H9 (cell line): ENCODE data around the gene RAP1GDS1. TPM values are rescaled to one million over a fixed set of nuclear protein-coding genes. Genes with fewer than 3 reads are reported as not detected.

Experiments used
- DNase-seq: peaks from one replicate; pipeline ENCODE4 v3.0.0-alpha.2; 2017
- H2AFZ ChIP-seq: one replicate; pipeline ENCODE4 v1.6.1; 2013; ENCODE audit warnings: mild to moderate bottlenecking, low read length, control low read depth, moderate library complexity
- H2AK5ac ChIP-seq: 2 replicates; pipeline ENCODE4 v1.6.1; 2013; ENCODE audit warnings: low read length, control low read depth, mixed read lengths; ENCODE audit not compliant: insufficient read length
- H2BK120ac ChIP-seq: one replicate; pipeline ENCODE4 v1.6.1; 2013; ENCODE audit warnings: low read depth, mild to moderate bottlenecking, low read length, control low read depth, inconsistent platforms; ENCODE audit not compliant: poor library complexity, severe bottlenecking
- H2BK12ac ChIP-seq: 2 replicates; pipeline ENCODE4 v1.6.1; 2013; ENCODE audit warnings: low read length, control low read depth, mixed read lengths, low read depth; ENCODE audit not compliant: insufficient read length
- H2BK15ac ChIP-seq: 2 replicates; pipeline ENCODE4 v1.6.1; 2013; ENCODE audit warnings: low read depth, low read length, control low read depth
- H2BK20ac ChIP-seq: one replicate; pipeline ENCODE4 v1.6.1; 2013; ENCODE audit warnings: low read depth, mild to moderate bottlenecking, low read length, control low read depth, inconsistent platforms; ENCODE audit not compliant: poor library complexity, severe bottlenecking
- H2BK5ac ChIP-seq: 2 replicates; pipeline ENCODE4 v1.6.1; 2013; ENCODE audit warnings: low read length, control low read depth, mixed read lengths; ENCODE audit not compliant: insufficient read length
- H3K14ac ChIP-seq: 2 replicates; pipeline ENCODE4 v1.6.1; 2013; ENCODE audit warnings: low read length, control low read depth; ENCODE audit not compliant: insufficient read depth
- H3K18ac ChIP-seq: 2 replicates; pipeline ENCODE4 v1.6.1; 2013; ENCODE audit warnings: low read depth, mild to moderate bottlenecking, mixed read lengths, low read length, control low read depth; ENCODE audit not compliant: insufficient read length
- H3K23ac ChIP-seq: 2 replicates; pipeline ENCODE4 v1.6.1; 2013; ENCODE audit warnings: low read length, control low read depth, mixed read lengths, low read depth; ENCODE audit not compliant: insufficient read length
- H3K23me2 ChIP-seq: 2 replicates; pipeline ENCODE4 v1.6.1; 2013; ENCODE audit warnings: low read depth, mild to moderate bottlenecking, mixed read lengths, low read length, control low read depth; ENCODE audit not compliant: insufficient read length, poor library complexity, severe bottlenecking
- H3K27ac ChIP-seq: 2 replicates; pipeline ENCODE4 v1.5.1; 2013; ENCODE audit warnings: low read length, control low read depth, mixed read lengths, low read depth; ENCODE audit not compliant: insufficient read length
- H3K27me3 ChIP-seq: 2 replicates; pipeline ENCODE4 v1.6.1; 2013; ENCODE audit warnings: low read length, control low read depth, inconsistent platforms; ENCODE audit not compliant: insufficient read depth
- H3K4ac ChIP-seq: 2 replicates; pipeline ENCODE4 v1.6.1; 2013; ENCODE audit warnings: low read depth, mild to moderate bottlenecking, control low read depth, inconsistent platforms, low read length, moderate library complexity
- H3K4me1 ChIP-seq: 2 replicates; pipeline ENCODE4 v1.6.1; 2013; ENCODE audit warnings: low read length, control low read depth, inconsistent platforms; ENCODE audit not compliant: insufficient read depth
- H3K4me2 ChIP-seq: 2 replicates; pipeline ENCODE4 v1.6.1; 2013; ENCODE audit warnings: low read length, control low read depth, mixed read lengths; ENCODE audit not compliant: insufficient read length, insufficient read depth
- H3K56ac ChIP-seq: 2 replicates; pipeline ENCODE4 v1.6.1; 2013; ENCODE audit warnings: low read depth, mild to moderate bottlenecking, mixed read lengths, low read length, control low read depth; ENCODE audit not compliant: insufficient read length
- H3K79me1 ChIP-seq: 2 replicates; pipeline ENCODE4 v1.6.1; 2013; ENCODE audit warnings: low read depth, mild to moderate bottlenecking, moderate library complexity, low read length, control low read depth, inconsistent platforms; ENCODE audit not compliant: insufficient read depth, poor library complexity, severe bottlenecking
- H3K79me2 ChIP-seq: 2 replicates; pipeline ENCODE4 v1.6.1; 2013; ENCODE audit warnings: low read length, control low read depth, inconsistent platforms; ENCODE audit not compliant: insufficient read depth
- H3K9ac ChIP-seq: 2 replicates; pipeline ENCODE4 v1.6.1; 2013; ENCODE audit warnings: low read length, control low read depth, mixed read lengths; ENCODE audit not compliant: insufficient read length; ENCODE audit errors: extremely low read depth
- H3K9me3 ChIP-seq: one replicate; pipeline ENCODE4 v1.6.1; 2013; ENCODE audit warnings: low read depth, low read length, inconsistent platforms; ENCODE audit not compliant: control insufficient read depth
- H3T11ph ChIP-seq: one replicate; pipeline ENCODE4 v1.6.1; 2013; ENCODE audit warnings: mild to moderate bottlenecking, low read length, control low read depth, inconsistent platforms
- H4K20me1 ChIP-seq: one replicate; pipeline ENCODE4 v1.6.1; 2013; ENCODE audit not compliant: control insufficient read depth, insufficient read length, insufficient read depth
- H4K5ac ChIP-seq: 2 replicates; pipeline ENCODE4 v1.6.1; 2013; ENCODE audit warnings: low read depth, mild to moderate bottlenecking, mixed read lengths, low read length, control low read depth; ENCODE audit not compliant: insufficient read length
- H4K8ac ChIP-seq: replicated peaks from 2 replicates; pipeline ENCODE4 v1.6.1; 2013; ENCODE audit warnings: low read length, control low read depth, mixed read lengths, low read depth; ENCODE audit not compliant: insufficient read length
- H4K91ac ChIP-seq: 2 replicates; pipeline ENCODE4 v1.6.1; 2013; ENCODE audit warnings: low read depth, mild to moderate bottlenecking, moderate library complexity, mixed read lengths, low read length, control low read depth; ENCODE audit not compliant: insufficient read length
- H3K27ac Mint-ChIP-seq, 3 experiments: 2 replicates in 2 of 3; 3 replicates in 1 of 3; pipeline ENCODE4 v1.8.0; 2020 to 2021; ENCODE audit warnings: mixed read lengths in 3 of 3, mild to moderate bottlenecking in 1 of 3, moderate library complexity in 1 of 3
- H3K27me3 Mint-ChIP-seq: 2 replicates; pipeline ENCODE4 v1.8.0; 2021; ENCODE audit warnings: low read depth, mild to moderate bottlenecking, moderate library complexity, mixed read lengths
- H3K36me3 Mint-ChIP-seq, 3 experiments: 2 replicates in 2 of 3; 3 replicates in 1 of 3; pipeline ENCODE4 v1.8.0; 2020 to 2021; ENCODE audit warnings: low read depth in 3 of 3, mixed read lengths in 3 of 3; ENCODE audit not compliant: insufficient read depth in 1 of 3
- H3K4me1 Mint-ChIP-seq, 2 experiments: 2 replicates each; pipeline ENCODE4 v1.8.0; 2020; ENCODE audit warnings: mixed read lengths in 2 of 2
- H3K4me3 Mint-ChIP-seq, 2 experiments: 2 replicates in 1 of 2; 3 replicates in 1 of 2; pipeline ENCODE4 v1.8.0; 2020 to 2021; ENCODE audit warnings: mild to moderate bottlenecking in 2 of 2, mixed read lengths in 2 of 2, moderate library complexity in 1 of 2
- H3K9me3 Mint-ChIP-seq, 2 experiments: 2 replicates in 1 of 2; 3 replicates in 1 of 2; pipeline ENCODE4 v1.8.0; 2020; ENCODE audit warnings: mild to moderate bottlenecking in 2 of 2, mixed read lengths in 2 of 2, moderate library complexity in 1 of 2
- WGBS: extraction: QIAGEN DNeasy Blood & Tissue Kit; methylation state at CpG from one replicate; pipeline ENCODE4 v1.1.7; 2013; ENCODE audit warnings: missing lambda C conversion rate, low lambda C conversion rate, mixed read lengths; ENCODE audit not compliant: insufficient read length; ENCODE audit errors: extremely low coverage; 5-methylcytosine and 5-hydroxymethylcytosine counted together
- total RNA-seq: library from RNA; stranded (reverse); gene quantifications from 2 replicates; pipeline ENCODE4 v1.2.1, GENCODE V29; 2021
- TF ChIP-seq, protein P1 (sequence below): fragments of 200-600 bp; sonication (generic); conservative IDR thresholded peaks from 3 replicates; pipeline ENCODE4 v1.8.0; 2021; ENCODE audit warnings: antibody characterized with exemption, mild to moderate bottlenecking

RAP1GDS1 gene
- total RNA-seq, 1 experiment from 2014 or later = 25.2 TPM

DNA sequence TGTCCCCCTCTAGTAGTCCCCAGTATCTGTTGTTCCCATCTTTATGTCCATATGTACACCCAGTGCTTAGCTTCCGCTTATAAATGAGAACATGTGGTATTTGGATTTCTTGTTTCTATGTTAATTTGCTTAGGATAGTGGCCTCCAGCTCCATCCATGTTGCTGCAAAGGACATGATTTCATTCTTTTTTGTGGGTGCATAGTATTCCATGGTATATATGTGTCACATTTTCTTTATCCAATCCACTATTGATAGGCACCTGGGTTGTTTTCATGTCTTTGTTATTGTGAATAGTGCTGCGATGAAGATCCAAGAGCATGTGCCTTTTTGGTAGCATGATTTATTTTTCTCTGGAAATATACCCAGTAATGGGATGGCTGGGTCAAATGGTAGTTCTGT, 6.3 kb downstream of the RAP1GDS1 start:
- no peaks in the 10 kb centered on the region for H3K23me2 ChIP-seq
- no peak overlapping the region for H2AK5ac ChIP-seq
- no CpG with 5 or more reads among the region's 2 CpGs for WGBS
- H3K27ac ChIP-seq = no peak overlapping the region
- H3K4me2 ChIP-seq = no peak overlapping the region
- no peak overlapping the region for H3K56ac ChIP-seq
- no peak overlapping the region for H4K8ac ChIP-seq
- no peaks in the 10 kb centered on the region for H3K79me1 ChIP-seq
- H3K9me3 Mint-ChIP-seq = peaks cover 0 to 4% of the 10 kb centered on the region in 2 experiments; a peak in 2 of 5 replicates
- no peak overlapping the region for H2BK5ac ChIP-seq
- H2BK15ac ChIP-seq = no peak overlapping the region
- H2BK120ac ChIP-seq = no peak overlapping the region
- no peaks in the 10 kb centered on the region for H3K27me3 ChIP-seq
- no peak overlapping the region for H3K4ac ChIP-seq
- H3K9me3 ChIP-seq = no peaks in the 10 kb centered on the region
- H3T11ph ChIP-seq = no peak overlapping the region
- H3K9ac ChIP-seq = no peak overlapping the region
- H3K79me2 ChIP-seq = peaks cover 12% of the 10 kb centered on the region; the same call in 1 of the 2 replicates
- H3K14ac ChIP-seq = no peak overlapping the region
- H3K36me3 Mint-ChIP-seq = peaks cover 9 to 19% (median 17%) of the 10 kb centered on the region in 3 experiments
- no peak overlapping the region for H3K27ac Mint-ChIP-seq
- H4K5ac ChIP-seq = no peak overlapping the region
- DNase-seq = no peak
- no peak overlapping the region for H2BK12ac ChIP-seq
- H2AFZ ChIP-seq = no peak overlapping the region
- H4K91ac ChIP-seq = no peak overlapping the region
- peaks cover 3 to 4% of the 10 kb centered on the region in 2 experiments for H3K4me1 Mint-ChIP-seq
- H3K4me1 ChIP-seq = peaks cover 2% of the 10 kb centered on the region; the same call in 1 of the 2 replicates
- no peak overlapping the region for H3K23ac ChIP-seq
- no peaks in the 10 kb centered on the region for H3K27me3 Mint-ChIP-seq
- TF ChIP-seq, protein P1, sequence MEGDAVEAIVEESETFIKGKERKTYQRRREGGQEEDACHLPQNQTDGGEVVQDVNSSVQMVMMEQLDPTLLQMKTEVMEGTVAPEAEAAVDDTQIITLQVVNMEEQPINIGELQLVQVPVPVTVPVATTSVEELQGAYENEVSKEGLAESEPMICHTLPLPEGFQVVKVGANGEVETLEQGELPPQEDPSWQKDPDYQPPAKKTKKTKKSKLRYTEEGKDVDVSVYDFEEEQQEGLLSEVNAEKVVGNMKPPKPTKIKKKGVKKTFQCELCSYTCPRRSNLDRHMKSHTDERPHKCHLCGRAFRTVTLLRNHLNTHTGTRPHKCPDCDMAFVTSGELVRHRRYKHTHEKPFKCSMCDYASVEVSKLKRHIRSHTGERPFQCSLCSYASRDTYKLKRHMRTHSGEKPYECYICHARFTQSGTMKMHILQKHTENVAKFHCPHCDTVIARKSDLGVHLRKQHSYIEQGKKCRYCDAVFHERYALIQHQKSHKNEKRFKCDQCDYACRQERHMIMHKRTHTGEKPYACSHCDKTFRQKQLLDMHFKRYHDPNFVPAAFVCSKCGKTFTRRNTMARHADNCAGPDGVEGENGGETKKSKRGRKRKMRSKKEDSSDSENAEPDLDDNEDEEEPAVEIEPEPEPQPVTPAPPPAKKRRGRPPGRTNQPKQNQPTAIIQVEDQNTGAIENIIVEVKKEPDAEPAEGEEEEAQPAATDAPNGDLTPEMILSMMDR = no peak
- no peaks in the 10 kb centered on the region for H4K20me1 ChIP-seq
- no peak overlapping the region for H2BK20ac ChIP-seq
- no peak overlapping the region for H3K4me3 Mint-ChIP-seq
- H3K18ac ChIP-seq = no peak overlapping the region
